WI38 (cell line): ENCODE measurements around the gene EHBP1.

Experiments
- H3K4me3 ChIP-seq: 2 replicates; pipeline ENCODE4 v1.5.1; 2011; ENCODE audit warnings: low read depth, mild to moderate bottlenecking, control low read depth, low read length
- TF ChIP-seq, protein P1 (sequence below): IDR thresholded peaks from 2 replicates; pipeline ENCODE4 v1.5.1; 2012; ENCODE audit warnings: low read depth, mild to moderate bottlenecking, control low read depth, low read length

Gene EHBP1

DNA sequence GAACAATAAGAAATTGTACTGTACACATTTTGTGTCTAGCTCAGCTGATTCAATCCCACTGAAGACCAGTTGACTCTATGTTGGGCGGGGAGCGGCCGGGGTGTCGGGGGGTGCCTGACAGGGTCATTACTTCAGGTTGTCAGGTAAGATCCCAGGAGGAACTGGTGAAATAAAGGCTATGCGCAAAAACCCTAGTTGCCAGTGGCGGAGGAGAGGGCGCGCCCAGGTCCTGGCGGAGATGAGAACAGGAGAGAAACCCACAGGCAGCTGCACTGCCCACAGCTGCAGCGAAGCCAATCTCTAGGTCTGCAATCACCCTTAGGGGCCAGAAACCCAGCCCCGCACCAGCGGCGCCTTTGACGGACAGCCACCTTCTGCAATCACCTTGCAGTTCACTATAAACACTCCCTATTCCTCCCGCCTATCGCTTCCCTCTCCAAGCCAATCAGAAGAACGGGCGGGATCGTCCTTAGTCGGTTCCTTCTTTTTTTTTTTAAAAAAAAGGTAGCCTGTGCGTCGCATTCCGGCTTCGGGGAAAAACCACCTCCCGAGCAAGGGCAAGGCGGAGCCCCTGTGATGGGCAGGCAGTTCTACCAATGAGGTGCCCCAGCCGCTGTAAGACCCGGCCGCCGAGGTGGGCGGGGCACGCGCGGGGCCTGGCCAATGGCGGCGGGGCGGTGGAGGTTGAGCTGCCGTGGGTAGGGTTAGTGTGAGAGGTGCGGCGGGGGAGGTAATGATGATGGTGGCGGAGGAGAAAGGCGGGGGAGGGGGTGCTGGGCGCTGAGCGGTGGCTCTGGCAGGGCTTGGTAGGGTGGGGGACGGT is at the start of gene EHBP1:
Gene EHBP1, plus strand, starts transcription at position 707 of the 823 bp plus-strand sequence. CDS start 1,479 bp downstream, outside the sequence.
- peak within 1 kb of the TSS; percentile 81 for H3K4me3 ChIP-seq
- TF ChIP-seq, protein P1, sequence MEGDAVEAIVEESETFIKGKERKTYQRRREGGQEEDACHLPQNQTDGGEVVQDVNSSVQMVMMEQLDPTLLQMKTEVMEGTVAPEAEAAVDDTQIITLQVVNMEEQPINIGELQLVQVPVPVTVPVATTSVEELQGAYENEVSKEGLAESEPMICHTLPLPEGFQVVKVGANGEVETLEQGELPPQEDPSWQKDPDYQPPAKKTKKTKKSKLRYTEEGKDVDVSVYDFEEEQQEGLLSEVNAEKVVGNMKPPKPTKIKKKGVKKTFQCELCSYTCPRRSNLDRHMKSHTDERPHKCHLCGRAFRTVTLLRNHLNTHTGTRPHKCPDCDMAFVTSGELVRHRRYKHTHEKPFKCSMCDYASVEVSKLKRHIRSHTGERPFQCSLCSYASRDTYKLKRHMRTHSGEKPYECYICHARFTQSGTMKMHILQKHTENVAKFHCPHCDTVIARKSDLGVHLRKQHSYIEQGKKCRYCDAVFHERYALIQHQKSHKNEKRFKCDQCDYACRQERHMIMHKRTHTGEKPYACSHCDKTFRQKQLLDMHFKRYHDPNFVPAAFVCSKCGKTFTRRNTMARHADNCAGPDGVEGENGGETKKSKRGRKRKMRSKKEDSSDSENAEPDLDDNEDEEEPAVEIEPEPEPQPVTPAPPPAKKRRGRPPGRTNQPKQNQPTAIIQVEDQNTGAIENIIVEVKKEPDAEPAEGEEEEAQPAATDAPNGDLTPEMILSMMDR, result no peak

- no peak overlapping the region for H3K4me3 ChIP-seq
- TF ChIP-seq, protein P1, result no peak
Measured at GRCh38 chr2:62657783-62658182, 47.7 kb upstream of the EHBP1 start.

- no peak overlapping the region for H3K4me3 ChIP-seq
- TF ChIP-seq, protein P1, result no peak
Measured at GRCh38 chr2:62658891-62659290, 46.6 kb upstream of the EHBP1 start.

DNA sequence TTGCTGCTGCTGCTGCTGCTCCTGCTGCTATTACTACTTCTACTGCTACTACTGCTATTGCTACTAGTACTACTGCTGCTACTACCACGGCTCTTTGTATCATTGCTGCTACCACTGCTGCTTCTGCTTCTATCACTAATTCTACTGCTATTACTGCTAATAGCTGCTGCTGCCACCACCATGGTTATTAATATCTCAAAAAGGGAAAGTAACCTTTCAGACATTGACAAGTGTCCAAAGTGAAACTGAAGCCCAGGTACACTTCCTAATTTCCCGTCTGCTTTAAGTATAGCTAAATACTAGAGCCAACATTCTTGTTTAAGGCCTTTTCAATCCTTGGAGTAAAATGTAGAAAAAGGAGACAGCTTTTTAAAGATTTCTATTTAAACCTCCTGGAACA is 45.4 kb upstream of the EHBP1 start:
- TF ChIP-seq, protein P1, result no peak
- H3K4me3 ChIP-seq, result no peak overlapping the region

DNA sequence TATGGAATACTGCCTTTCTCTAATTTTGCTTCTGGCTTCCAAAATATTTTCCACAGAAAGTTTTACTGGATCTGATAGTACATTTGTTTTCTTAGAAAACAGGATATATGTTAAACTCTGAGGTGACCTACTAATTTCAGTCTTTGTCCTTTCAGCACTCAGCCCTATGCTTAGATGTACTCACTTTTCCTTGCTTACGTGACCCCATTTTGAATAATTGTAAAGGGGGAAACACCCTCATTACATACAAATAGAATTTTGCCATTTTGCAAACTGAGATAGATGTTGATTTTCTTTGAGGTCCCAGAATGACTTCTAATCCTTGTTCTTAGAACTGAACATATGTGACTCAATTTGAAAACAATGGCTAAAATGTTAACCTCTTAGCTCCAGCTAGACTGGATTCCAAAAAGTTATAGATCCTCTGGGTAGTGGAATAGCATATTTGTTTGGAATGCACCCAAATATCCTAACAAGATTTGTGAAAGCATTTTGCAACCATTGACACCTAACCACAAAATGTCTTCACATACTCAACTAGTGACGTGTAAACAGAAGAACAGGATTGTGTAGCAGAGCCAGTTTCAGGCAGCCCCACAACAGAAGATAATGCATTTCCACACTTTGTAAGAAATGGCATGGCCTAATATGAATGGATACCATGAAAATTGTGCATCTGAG is 44.8 kb upstream of the EHBP1 start:
- no peak overlapping the region for H3K4me3 ChIP-seq
- TF ChIP-seq, protein P1, result no peak

GRCh38 chr2:62661263-62661635 is 44.3 kb upstream of the EHBP1 start:
- H3K4me3 ChIP-seq, result no peak overlapping the region
- TF ChIP-seq, protein P1, result no peak

GRCh38 chr2:62662131-62662530 is 43.4 kb upstream of the EHBP1 start:
- no peak overlapping the region for H3K4me3 ChIP-seq
- TF ChIP-seq, protein P1, result no peak
